Osteocyte (in vitro differentiated cells): ENCODE data around the gene FOXR1. TPM values are rescaled to one million over a fixed set of nuclear protein-coding genes. Genes with fewer than 3 reads are reported as not detected.

ENCODE experiments used
- DNase-seq: peaks from one replicate; pipeline ENCODE4 v3.0.0; 2021; ENCODE audit warnings: mixed read lengths; ENCODE audit not compliant: unreplicated experiment; ENCODE audit errors: extremely low spot score
- H3K27ac Mint-ChIP-seq: one replicate; pipeline ENCODE4 v1.8.0; 2021; ENCODE audit warnings: mild to moderate bottlenecking, mixed read lengths; ENCODE audit not compliant: unreplicated experiment
- H3K27me3 Mint-ChIP-seq: one replicate; pipeline ENCODE4 v1.8.0; 2021; ENCODE audit warnings: mixed read lengths; ENCODE audit not compliant: unreplicated experiment
- H3K36me3 Mint-ChIP-seq: one replicate; pipeline ENCODE4 v1.8.0; 2021; ENCODE audit warnings: mixed read lengths; ENCODE audit not compliant: unreplicated experiment
- H3K4me1 Mint-ChIP-seq: one replicate; pipeline ENCODE4 v1.8.0; 2021; ENCODE audit warnings: mixed read lengths; ENCODE audit not compliant: unreplicated experiment
- H3K4me3 Mint-ChIP-seq: one replicate; pipeline ENCODE4 v1.8.0; 2021; ENCODE audit warnings: mild to moderate bottlenecking, moderate library complexity, mixed read lengths; ENCODE audit not compliant: unreplicated experiment
- H3K9me3 Mint-ChIP-seq: one replicate; pipeline ENCODE4 v1.8.0; 2021; ENCODE audit warnings: mixed read lengths; ENCODE audit not compliant: unreplicated experiment
- CTCF ChIP-seq: fragments of 200-600 bp; sonication (generic); IDR thresholded peaks from 2 replicates; pipeline ENCODE4 v1.5.0; 2021; ENCODE audit warnings: antibody characterized with exemption, mild to moderate bottlenecking, moderate library complexity
- microRNA-seq: library from miRNA; unstranded; fragments of <30 nt; microRNA quantifications from one replicate; pipeline ENCODE4 v1.1.0, GENCODE V29; 2020; ENCODE audit not compliant: unreplicated experiment
- total RNA-seq: library from RNA; stranded (reverse); gene quantifications from 2 replicates; pipeline ENCODE4 v1.2.1, GENCODE V29; 2021

Gene FOXR1
- total RNA-seq, 1 donor from 2014 or later, result not detected

GRCh38 chr11:119030329-119031047, 58.9 kb downstream of the FOXR1 start, which contains the start of gene SLC37A4:
Gene SLC37A4, minus strand, starts transcription at chr11:119030877.
- peak; percentile 90 for TF ChIP-seq CTCF

More at GRCh38 chr11:119030329-119031047, 58.9 kb downstream of the FOXR1 start, which contains the start of gene SLC37A4:
- H3K27me3 Mint-ChIP-seq, result no peaks in the 10 kb centered on the region
- H3K27ac Mint-ChIP-seq, result no peak within 1 kb of the TSS
- peaks cover 17% of the 10 kb centered on the region for H3K4me1 Mint-ChIP-seq
- H3K9me3 Mint-ChIP-seq, result no peaks in the 10 kb centered on the region
- peak; percentile 99 for DNase-seq
- no peaks in the 10 kb centered on the region for H3K36me3 Mint-ChIP-seq
- peak within 1 kb of the TSS; percentile 79 for H3K4me3 Mint-ChIP-seq

Small RNA genes lying within 50 kb of the gene (microRNA-seq; reads per million reads assigned to microRNA genes)
- not detected for gene MIR3656

Other genes with a start within 250 kb of the FOXR1 start
- gene DDX6, start 180.6 kb upstream of the FOXR1 start, total RNA-seq, result 148 and 157 TPM in 2 replicates
- gene CXCR5, start 87.9 kb upstream of the FOXR1 start, total RNA-seq, result not detected in 2 replicates
- gene BCL9L, start 45.8 kb upstream of the FOXR1 start, total RNA-seq, result 115 and 122 TPM in 2 replicates
- gene UPK2, start 15.5 kb upstream of the FOXR1 start, total RNA-seq, result 0.42 and 0.86 TPM in 2 replicates
- 31.6 and 32.7 TPM in 2 replicates for gene CENATAC, start 26.4 kb downstream of the FOXR1 start, total RNA-seq
- gene RPS25, start 46.6 kb downstream of the FOXR1 start, total RNA-seq, result 933 and 949 TPM in 2 replicates
- gene TRAPPC4, start 47.0 kb downstream of the FOXR1 start, total RNA-seq, result 71.4 and 75.3 TPM in 2 replicates
- 15.6 and 16.3 TPM in 2 replicates for gene SLC37A4, start 59.1 kb downstream of the FOXR1 start, total RNA-seq
- gene HYOU1, start 85.4 kb downstream of the FOXR1 start, total RNA-seq, result 168 TPM in 2 replicates
- 42.6 and 45.9 TPM in 2 replicates for gene VPS11, start 96.1 kb downstream of the FOXR1 start, total RNA-seq
- 15.7 and 18.6 TPM in 2 replicates for gene HMBS, start 113.1 kb downstream of the FOXR1 start, total RNA-seq
- 44.4 and 45.2 TPM in 2 replicates for gene DPAGT1, start 130.1 kb downstream of the FOXR1 start, total RNA-seq
- 10.9 and 11.7 TPM in 2 replicates for gene C2CD2L, start 135.6 kb downstream of the FOXR1 start, total RNA-seq
- gene HINFP, start 149.8 kb downstream of the FOXR1 start, total RNA-seq, result 26.1 and 27.6 TPM in 2 replicates
- 0.63 and 0.75 TPM in 2 replicates for gene ABCG4, start 177.3 kb downstream of the FOXR1 start, total RNA-seq
- gene NLRX1, start 197.0 kb downstream of the FOXR1 start, total RNA-seq, result 8.9 and 10.0 TPM in 2 replicates
- not detected in 2 replicates for gene NHERF4, start 213.7 kb downstream of the FOXR1 start, total RNA-seq
- gene CBL, start 234.6 kb downstream of the FOXR1 start, total RNA-seq, result 20.8 and 21.7 TPM in 2 replicates